ENCODE data around the gene PDIA3.

GRCh38 chr15:43772624-43773023 lies 26.4 kb downstream of the PDIA3 start:
- TF ChIP-seq POLR2A (IDR thresholded peaks at IDR 0.05; ENCODE audit: low read depth, low read length), result no peak
- TF ChIP-seq POLR2AphosphoS5 (IDR thresholded peaks at IDR 0.05; ENCODE audit: low read depth, low read length), result no peak
- no peak for TF ChIP-seq SPI1 (IDR thresholded peaks at IDR 0.05; ENCODE audit: low read depth, low read length)

All from GM12891 (cell line).